GM18517 (cell line): ENCODE results near the gene PTPRN2.
"Not testable (repeated sequence)": the region's sequence is repeated elsewhere in the genome, so short reads cannot be mapped to it uniquely, and the experiment has no call there.

Experiments used
- ATAC-seq: cut with Tn5 transposase; IDR thresholded peaks from one replicate; pipeline ENCODE4 v1.9.1; 2021; ENCODE audit warnings: mild to moderate bottlenecking, moderate library complexity; ENCODE audit not compliant: unreplicated experiment

PTPRN2 gene

DNA sequence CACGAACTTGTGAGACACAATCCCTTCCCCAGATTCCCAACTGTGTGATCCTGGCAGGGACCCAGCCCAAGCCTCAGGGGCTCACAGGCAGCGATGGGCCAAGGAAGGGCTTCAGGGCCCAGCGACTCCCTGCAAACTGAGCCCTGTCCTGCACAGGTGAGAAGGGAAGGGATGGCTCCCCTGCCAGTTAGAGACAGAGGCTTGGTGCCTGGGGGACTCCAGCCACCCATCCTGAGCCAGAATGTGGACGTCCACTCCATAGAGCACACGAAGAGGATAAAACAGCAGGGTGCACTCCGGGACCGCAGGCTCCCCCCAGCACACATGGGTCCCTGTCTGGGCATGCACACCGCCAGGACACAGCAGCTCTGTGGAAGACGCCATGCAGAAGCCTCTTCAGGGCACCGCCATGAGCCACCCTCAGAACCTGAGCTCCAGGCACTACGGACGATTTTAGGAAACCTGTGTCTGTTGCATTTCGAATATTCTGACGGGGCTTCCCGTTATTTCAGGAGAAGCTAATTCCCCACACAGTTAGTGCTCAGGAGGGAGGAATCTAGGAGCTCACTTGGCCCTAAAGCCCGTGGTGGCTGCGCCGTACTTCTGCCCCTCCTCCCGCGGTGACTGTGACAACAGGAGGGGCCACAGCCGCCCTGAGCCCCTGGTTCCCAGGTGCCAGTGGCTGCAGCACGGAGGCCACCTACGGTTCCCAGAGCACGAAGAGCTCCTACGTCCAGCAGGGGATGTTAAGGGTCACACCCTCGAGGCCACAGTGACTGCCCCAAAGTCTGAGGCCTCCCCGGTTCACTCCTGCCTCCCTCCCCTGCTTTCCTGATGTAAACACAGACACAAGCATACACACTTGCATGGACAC lies 326.0 kb downstream of the PTPRN2 start:
- no peak for ATAC-seq

DNA sequence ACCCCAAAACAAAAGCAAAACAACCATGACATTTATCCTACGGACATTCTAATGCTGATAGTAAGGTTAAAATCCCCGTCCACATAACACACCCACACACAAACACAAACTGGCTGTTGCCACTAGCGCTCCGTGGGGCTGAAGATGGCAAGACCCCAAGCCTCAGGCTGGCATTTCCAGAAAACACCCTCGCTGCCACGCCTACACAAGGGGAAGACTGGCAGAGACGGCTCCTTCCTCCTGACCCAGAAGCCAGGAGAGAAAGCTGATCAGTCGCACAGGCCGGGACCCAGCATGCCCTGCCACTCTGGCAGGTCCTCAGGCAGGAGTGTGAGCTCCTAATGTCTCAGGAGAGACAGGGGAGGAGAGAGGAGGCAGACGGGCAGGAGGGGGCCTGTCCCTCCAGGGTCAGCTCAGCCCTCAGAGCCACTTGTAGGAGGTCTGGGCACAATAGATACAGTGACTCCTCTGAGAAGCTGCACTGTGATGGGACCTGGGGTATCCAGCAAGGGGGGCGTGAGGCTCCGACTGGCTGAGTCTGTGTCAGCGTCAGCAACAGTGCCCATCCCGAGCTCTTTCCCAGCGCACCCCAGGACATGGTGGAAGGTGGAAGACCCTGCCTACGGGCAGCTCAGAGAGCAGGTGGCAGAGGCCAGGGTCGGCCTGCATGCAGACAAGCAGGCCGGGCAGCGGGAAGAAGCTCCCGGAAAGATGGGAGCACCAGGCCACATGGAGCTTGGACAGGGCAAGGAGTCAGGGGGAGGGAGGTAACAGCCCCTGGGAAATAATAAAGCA lies 326.9 kb downstream of the PTPRN2 start:
- no peak for ATAC-seq

DNA sequence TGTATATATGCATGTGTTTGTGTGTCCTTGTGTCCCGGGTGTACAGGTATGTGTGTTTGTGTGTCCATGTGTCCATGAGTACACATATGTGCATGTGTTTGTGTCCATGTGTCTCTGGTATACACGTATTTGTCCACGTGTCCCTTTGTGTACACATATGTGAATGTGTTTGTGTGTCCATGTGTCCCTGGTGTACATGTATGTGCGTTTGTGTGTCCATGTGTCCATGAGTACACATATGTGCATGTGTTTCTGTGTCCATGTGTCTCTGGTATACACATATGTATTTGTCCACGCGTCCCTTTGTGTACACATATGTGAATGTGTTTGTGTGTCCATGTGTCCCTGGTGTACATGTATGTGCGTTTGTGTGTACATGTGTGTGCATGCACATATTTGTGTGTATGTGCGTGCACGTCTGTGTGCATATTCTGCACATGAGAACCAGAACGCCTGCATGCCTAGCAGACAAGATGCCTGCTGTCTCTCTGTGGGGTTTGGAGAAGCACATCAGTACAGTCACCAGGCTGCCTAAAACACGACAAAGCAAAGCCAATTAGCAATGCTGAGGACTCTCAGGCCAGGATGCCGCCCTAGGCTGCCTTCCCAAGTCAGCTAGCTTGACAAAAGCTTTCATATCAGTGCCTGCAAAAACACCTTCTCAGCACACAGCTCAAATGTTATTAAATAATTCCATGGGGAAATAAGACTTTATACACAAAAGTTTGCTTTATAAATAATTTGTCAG lies 327.8 kb downstream of the PTPRN2 start:
- ATAC-seq, result no peak

DNA sequence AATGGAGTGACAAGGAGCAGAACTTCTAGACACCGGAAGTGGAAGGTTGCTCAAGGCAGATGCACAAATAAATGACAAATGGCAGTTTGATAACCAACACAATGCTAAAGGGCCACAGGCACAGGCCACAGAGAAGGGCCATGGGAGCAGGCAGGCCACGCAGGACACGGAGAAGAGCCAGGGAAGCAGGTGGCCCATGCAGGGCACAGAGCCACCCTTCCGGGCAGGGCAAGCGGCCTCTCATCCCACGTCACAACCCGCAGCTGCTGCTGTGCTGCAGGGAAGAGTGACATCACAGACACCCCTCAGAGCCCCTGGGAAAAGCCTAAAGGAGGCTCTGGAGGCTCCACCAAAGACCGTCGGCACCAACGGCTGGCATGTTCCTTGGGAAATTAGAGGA lies 328.5 kb downstream of the PTPRN2 start:
- ATAC-seq, result no peak

DNA sequence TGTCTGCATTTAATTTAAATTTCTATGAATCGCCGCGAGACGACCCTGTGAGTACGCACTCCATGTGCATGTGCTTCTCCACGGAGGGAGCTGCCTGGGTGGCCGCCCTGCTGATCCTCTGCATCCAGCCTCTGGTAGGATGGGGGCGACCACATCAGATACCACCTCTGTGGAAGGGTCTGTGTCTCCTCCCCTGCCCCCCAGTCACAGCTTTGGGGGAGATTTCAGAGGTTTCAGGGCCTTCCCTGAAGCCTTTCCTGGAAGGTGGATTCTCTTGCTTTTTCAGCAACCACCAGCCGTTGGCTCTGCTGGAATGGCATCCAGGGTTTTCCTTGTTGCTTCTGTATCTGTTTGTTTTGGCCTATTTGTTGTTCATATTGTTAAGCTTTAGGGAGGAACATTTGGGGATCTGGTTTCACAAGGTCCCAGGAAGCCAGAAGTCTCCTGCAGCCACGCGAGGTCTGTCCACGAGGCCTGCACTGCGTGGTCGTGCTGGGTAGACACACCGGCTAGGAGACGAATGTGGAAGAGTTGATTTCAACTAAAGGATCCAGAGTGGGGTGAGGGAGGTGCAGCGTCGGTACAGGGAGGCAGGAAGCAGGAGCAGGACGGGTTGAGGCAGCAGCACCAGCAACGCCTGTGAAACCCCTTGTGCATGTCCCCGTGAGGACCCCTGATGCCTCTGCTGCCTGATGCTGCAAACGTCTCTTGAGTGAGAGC lies 329.1 kb downstream of the PTPRN2 start:
- ATAC-seq, result no peak

DNA sequence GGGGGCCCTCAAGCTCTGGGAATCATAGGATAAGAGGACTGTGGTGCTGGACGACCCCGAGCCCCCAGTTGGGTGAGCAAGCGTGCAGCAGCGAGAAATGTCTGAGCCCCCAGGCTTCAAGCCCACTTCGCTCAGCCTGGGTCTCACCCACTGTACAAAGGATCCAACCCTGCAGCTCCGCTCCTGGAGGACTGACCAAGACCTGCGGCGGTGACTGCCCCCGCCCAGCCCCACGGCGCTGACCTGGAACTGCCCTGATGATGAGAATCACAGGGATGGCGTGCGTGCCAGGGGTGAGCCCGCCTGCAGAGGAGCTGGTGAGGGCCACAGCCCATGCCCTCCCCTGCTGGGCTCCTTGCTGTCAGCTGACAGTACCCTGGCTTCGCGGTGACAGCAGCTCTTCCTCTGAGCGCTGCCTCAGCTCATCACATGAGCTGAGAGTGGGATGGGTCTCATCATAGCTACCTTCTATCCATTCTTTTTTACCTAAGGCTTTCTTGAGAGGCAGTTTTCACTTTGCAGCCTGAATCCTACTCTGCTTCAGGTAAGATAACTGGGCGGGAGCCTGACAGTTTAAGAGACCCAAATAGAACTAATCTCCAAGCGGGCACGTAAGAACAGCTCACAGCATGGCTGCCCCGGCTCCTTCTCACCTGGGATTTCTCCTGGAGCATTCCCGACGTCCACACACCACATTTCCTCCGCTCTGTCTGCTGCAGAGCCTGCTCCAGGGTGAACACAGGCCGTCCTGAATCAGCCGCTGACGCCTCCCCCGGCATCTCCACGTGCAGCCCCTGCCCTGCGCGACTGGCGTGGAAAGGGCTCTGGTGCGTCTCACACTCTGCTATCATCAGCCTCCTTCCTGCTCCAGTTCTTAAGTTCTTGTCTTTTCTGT lies 329.9 kb downstream of the PTPRN2 start:
- no peak for ATAC-seq

DNA sequence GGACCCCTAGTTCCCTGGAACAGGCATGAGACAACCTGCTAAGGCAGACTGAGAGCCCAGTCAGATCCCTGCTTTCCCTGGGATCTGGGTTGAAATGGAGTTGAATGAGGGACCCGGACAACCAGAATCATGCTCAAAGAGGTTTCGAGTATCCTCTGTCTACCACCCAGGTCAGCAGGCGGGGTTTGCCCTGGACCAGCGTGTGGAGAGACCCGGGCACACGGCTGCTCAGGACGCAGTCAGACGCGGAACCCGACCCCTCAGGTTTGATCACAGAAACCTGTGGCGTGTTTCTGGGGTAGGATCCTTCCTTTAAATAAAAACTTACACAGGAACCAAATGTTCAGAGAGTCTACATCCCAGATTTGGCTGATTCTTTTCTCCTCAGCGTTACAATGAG lies 330.6 kb downstream of the PTPRN2 start:
- ATAC-seq, result no peak

DNA sequence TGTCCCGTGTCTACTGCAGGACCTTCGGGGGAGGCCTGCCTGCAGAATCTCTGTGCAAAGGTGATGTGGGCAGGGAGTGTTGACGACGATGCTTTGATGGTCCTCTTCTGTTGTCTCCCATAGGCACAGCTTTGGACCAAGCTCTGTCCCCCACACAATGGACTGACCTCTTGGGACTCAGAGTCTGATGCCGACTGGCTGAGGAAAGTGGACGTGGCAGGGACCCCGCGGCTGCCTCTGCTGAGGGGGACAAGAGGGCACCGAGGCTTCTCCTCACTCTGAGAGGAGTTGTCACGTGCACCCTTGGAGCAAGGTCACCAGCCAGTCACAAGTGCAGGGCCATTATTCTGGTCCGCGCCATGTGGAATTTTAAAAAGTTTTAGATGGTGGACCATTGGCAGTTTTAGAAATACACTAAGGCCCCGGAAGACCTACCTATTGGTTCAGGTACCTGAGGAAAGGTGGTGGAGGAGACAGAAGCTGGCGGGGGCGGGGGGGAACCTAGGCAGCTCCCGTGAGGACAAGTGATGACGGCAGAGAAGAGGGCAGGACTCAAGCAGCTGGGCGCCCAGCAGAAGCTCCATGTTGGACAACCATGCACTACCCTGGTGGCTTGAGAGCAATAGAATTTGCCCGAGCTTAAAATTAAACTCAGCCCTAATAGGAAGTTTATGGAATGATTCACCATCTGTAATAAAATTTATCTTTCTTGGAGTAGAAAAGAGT lies 331.4 kb downstream of the PTPRN2 start:
- ATAC-seq, result no peak

DNA sequence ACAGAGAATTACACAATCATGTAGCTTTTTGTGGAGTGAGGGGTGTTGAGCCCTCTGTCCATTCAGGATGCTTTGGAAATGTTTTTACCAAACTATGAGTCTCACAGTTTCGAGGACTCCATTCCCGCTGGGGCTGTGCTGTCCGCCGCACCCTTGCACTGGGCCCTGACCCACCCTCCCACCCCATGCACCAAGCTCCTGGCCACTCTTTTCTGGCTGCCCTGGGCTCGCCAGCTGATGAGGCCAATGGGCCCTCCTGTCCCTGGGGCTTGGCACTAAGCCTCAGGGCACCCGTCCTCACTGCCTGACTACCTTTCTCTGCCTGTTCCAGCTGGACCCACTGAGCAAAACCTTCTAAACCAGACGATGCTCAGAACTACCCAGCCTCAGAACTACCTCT lies 332.1 kb downstream of the PTPRN2 start:
- ATAC-seq, result no peak

DNA sequence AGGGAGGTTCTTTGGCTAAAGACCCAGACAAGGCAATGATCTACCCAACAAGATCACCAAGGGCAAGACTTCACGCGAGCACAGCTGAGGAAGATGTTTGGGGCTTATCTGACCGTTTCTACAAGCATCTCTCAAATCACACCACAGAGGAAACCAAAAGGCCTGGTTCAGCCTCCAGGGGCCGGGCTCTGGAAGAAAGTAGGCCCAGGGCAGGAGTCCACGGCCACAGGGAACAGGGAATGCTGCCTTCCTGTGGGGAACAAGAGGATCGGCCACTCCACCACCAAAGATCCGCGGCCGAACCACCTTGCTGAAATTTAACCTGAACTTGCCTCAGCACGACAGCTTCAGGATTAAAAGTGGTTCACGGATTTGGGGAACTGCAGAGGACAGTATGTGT lies 332.5 kb downstream of the PTPRN2 start:
- ATAC-seq, result no peak

DNA sequence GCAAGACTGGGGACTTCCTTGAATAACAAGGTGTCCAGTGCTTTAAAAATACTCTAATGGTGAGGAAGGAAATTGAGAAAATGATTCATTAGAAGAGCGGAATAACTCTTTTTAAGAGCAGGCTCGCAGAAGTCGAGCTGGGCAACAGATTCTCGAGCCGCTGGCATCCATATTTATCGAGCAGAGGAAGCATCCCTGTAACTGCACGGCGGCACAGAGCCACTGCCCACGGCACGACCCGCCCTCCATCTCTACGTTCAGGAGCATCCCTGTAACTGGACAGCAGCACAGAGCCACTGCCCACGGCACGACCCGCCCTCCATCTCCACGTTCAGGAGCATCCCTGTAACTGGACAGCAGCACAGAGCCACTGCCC lies 334.0 kb downstream of the PTPRN2 start:
- ATAC-seq, result not testable (repeated sequence)

DNA sequence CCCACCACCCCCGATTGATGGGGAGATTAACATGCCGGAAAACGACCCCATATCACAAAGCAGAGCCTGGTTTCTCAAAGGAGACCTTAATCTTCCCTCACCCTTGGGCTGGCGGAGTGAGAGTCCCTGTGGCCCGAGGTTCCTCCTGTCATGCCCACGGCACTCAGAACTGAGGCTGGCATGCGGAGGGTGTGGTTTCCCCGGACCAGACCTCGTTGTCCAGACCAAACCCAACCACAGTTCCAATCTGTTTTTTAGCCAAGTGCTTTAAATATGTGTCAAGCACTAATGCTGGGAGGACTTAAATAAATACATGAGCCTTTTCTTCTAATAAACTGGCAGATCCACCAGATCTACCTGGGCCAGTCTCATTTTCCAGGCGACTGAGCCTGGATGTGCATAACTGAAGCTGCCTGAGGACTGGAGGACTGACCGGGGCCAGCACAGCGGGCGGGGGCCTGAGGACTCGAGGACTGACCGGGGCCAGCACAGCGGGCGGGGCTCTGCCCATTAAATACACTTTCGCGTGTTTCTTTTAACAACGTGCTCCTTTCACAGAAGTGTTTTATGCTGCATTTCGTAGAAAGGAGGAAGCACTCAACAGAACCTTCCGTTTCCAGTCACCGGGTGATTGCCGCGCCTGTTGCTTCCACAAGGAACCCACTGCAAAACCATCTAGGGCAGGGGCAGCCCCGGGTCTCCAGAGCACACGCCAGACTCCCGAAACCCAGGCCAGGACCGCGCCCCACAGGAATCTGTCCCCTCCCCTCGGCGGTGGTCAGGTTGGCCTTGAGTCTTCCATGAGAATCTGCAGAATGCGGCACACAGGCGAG lies 334.6 kb downstream of the PTPRN2 start:
- ATAC-seq, result no peak

DNA sequence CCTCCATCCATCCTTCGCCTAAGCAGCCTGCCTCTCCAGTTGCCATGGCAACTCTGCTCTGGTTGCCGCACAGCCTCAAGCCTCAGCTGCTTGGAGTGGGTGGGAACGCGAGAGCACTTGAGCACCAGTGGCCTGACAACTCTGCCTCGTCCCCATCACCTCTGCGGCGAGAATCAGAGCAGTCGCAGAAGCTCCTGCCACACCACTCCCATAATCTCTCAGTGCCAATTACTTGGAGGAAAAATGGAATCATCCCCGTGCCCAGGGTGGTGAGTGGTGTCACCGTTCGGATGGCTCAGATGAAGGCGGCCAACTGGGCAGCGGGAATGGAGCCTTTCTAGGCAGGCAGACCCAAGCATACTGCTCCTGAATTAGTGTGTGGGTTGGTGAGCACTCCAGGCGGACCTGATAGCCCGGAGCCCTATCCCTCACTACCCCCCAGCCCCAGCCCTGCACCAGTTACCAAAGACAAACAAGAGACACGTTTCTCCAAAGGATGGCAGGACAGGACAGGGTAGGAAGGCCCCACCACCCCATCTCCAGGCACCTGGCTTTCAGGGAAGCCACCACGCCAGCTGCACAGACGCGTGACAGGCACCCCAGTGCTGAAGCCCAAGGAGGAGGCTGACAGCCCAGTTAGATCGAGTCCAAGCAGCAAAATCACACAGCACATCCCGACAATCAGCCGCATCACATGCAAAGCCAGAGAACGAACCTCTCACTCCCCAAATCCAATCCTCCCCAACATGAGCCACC lies 335.4 kb downstream of the PTPRN2 start:
- no peak for ATAC-seq

DNA sequence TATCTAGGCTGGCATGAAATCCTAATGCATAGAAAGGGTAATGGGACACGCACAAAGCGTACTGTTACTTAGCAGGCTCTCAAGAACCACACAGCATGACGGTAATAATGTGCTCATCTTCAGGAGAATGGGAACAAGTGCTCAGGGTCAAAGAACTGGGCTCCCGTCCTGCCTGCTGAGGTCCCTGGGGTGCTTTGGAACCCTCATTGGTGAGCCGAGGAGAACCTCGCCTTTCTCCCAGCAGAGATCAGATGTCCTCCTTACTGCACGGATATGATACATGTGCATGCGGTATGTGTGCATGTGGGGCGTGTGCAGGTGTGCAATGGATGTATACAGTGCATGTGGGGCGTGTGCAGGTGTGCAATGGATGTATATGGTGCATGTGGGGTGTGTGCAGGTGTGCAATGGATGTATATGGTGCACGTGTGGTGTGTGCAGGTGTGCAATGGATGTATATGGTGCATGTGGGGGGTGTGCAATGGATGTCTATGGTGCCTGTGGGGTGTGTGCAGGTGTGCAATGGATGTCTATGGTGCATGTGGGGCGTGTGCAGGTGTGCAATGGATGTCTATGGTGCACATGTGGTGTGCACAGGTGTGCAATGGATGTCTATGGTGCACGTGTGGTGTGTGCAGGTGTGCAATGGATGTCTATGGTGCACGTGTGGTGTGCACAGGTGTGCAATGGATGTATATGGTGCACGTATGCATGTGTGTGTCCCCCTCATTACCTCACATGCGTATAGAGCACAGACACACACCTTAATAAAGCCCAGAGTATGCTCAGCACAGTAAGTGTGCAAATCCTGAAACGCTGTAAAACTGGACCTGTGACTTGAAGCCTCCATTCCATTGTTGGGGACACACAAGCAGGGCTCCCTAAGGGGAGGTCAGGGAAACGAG lies 336.3 kb downstream of the PTPRN2 start:
- ATAC-seq, result no peak

DNA sequence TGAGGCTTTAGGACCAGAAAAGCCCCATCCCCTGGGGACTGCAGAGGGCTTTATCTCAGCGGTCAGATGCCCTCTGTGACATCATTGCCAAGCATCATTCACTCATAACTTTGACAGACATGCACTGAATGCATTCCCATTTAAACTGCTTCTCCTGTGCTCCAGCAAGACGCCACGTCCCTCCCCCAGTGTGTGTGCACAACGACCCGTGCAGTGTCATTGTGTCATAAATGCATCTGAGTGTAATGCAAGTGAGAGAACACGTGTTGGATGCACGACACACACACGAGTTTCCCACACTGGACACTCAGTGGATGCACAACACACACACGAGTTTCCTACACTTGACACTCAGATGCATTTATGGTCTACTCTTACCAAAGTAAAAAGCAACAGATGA lies 337.9 kb downstream of the PTPRN2 start:
- no peak for ATAC-seq

DNA sequence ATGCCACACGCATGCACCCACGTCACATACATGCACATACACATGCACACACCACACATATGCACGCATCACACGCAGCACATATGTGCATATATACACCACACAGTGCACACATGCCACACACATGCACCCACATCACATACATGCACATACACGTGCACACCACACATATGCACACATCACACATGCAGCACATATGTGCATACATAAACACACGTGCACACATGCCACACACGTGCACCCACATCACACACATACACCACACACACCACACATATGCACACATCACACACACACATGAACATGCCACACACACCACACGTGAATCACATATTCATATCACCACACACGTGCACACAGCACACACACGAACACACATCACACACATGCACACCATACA lies 338.8 kb downstream of the PTPRN2 start:
- ATAC-seq, result no peak
